ENCODE results near the gene FNDC3A.
A peak's percentile ranks its signal among the peaks of the same experiment; 100 is the strongest.

The FNDC3A gene

GRCh38 chr13:48950501-48950875 lies 25.2 kb upstream of the FNDC3A start:
- Histone ChIP-seq H3K9me3 (ENCODE audit: control insufficient read depth, low read length) (no peaks in the 10 kb centered on the region), H3K36me3 (ENCODE audit: control insufficient read depth, insufficient read depth, low read length, severe bottlenecking) (no peaks in the 10 kb centered on the region), H3K9ac (ENCODE audit: low read length) (no peak overlapping the region), H3K4me3 (ENCODE audit: low read length) (no peak overlapping the region), H3K27me3 (replicated peaks; ENCODE audit: control insufficient read depth, insufficient read depth, low read length) (no peaks in the 10 kb centered on the region), H3K4me1 (ENCODE audit: control insufficient read depth, insufficient read depth, low read length) (peaks cover 2% of the 10 kb centered on the region)
- DNase-seq (ENCODE audit: low read depth): peak; percentile 27

GRCh38 chr13:48954081-48954480 lies 21.6 kb upstream of the FNDC3A start:
- Histone ChIP-seq H3K27me3 (replicated peaks; ENCODE audit: control insufficient read depth, insufficient read depth, low read length) (no peaks in the 10 kb centered on the region), H3K4me3 (ENCODE audit: low read length) (no peak overlapping the region), H3K9me3 (ENCODE audit: control insufficient read depth, low read length) (no peaks in the 10 kb centered on the region), H3K9ac (ENCODE audit: low read length) (no peak overlapping the region), H3K4me1 (ENCODE audit: control insufficient read depth, insufficient read depth, low read length) (no peaks in the 10 kb centered on the region), H3K36me3 (ENCODE audit: control insufficient read depth, insufficient read depth, low read length, severe bottlenecking) (no peaks in the 10 kb centered on the region)
- peak; percentile 51 for DNase-seq (ENCODE audit: low read depth)

DNA sequence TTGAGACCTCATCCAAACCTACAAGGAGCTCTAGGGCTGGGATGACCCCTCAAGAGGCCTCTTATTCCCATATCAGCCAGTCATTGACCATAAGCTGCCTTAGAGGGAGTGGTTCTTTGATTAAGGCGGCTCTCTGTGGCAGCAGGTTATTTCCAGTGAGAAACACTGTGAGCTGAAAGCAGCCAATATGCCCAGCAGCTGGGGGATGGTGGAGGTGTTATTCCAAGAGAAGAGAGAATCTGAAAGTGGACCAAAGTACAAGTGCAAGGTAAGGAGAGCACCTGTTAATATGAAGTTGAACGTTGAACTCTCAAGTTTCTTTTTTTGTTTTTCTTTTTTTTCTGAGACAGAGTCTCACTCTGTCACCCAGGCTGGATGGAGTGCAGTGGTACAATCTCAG lies 20.2 kb upstream of the FNDC3A start:
- Histone ChIP-seq H3K4me1 (ENCODE audit: control insufficient read depth, insufficient read depth, low read length) (no peaks in the 10 kb centered on the region), H3K4me3 (ENCODE audit: low read length) (no peak overlapping the region), H3K27me3 (replicated peaks; ENCODE audit: control insufficient read depth, insufficient read depth, low read length) (no peaks in the 10 kb centered on the region), H3K36me3 (ENCODE audit: control insufficient read depth, insufficient read depth, low read length, severe bottlenecking) (no peaks in the 10 kb centered on the region), H3K9ac (ENCODE audit: low read length) (no peak overlapping the region), H3K9me3 (ENCODE audit: control insufficient read depth, low read length) (no peaks in the 10 kb centered on the region)
- no peak for DNase-seq (ENCODE audit: low read depth)

- no peak overlapping the region for H3K9ac ChIP-seq (ENCODE audit: low read length)
- no peaks in the 10 kb centered on the region for H3K4me1 ChIP-seq (ENCODE audit: control insufficient read depth, insufficient read depth, low read length)
- no peaks in the 10 kb centered on the region for H3K9me3 ChIP-seq (ENCODE audit: control insufficient read depth, low read length)
- no peaks in the 10 kb centered on the region for H3K36me3 ChIP-seq (ENCODE audit: control insufficient read depth, insufficient read depth, low read length, severe bottlenecking)
- no peak for DNase-seq (ENCODE audit: low read depth)
- no peak overlapping the region for H3K4me3 ChIP-seq (ENCODE audit: low read length)
- no peaks in the 10 kb centered on the region for H3K27me3 ChIP-seq (replicated peaks; ENCODE audit: control insufficient read depth, insufficient read depth, low read length)
Measured at GRCh38 chr13:48961379-48961778, 14.3 kb upstream of the FNDC3A start.

- no peaks in the 10 kb centered on the region for H3K9me3 ChIP-seq (ENCODE audit: control insufficient read depth, low read length)
- H3K36me3 ChIP-seq (ENCODE audit: control insufficient read depth, insufficient read depth, low read length, severe bottlenecking): no peaks in the 10 kb centered on the region
- H3K27me3 ChIP-seq (replicated peaks; ENCODE audit: control insufficient read depth, insufficient read depth, low read length): no peaks in the 10 kb centered on the region
- H3K4me1 ChIP-seq (ENCODE audit: control insufficient read depth, insufficient read depth, low read length): no peaks in the 10 kb centered on the region
- H3K9ac ChIP-seq (ENCODE audit: low read length): no peak overlapping the region
- DNase-seq (ENCODE audit: low read depth): no peak
- H3K4me3 ChIP-seq (ENCODE audit: low read length): no peak overlapping the region
Measured at GRCh38 chr13:48962281-48962680, 13.4 kb upstream of the FNDC3A start.

DNA sequence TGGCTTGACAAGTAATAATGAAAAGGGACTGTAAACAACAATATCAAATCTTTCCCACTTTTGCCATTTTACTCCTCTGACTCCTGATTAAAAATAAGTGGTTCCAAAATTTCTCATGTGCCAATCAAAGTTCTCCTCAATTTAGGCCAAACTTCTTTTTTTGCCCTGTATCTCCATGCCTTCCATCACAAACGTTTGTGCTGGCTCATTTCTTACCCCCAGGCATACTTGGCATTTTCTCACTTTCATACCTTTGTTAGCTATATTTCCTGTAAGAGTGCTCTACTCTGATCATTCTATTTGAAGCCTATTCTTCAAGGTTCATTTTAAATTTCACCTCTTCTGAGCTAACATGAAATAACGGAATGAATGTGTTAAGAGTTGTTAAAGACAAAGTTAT lies 10.0 kb upstream of the FNDC3A start:
- H3K36me3 ChIP-seq (ENCODE audit: control insufficient read depth, insufficient read depth, low read length, severe bottlenecking): no peaks in the 10 kb centered on the region
- no peak overlapping the region for H3K9ac ChIP-seq (ENCODE audit: low read length)
- no peaks in the 10 kb centered on the region for H3K4me1 ChIP-seq (ENCODE audit: control insufficient read depth, insufficient read depth, low read length)
- H3K4me3 ChIP-seq (ENCODE audit: low read length): no peak overlapping the region
- DNase-seq (ENCODE audit: low read depth): no peak
- H3K9me3 ChIP-seq (ENCODE audit: control insufficient read depth, low read length): peaks cover 5% of the 10 kb centered on the region
- no peaks in the 10 kb centered on the region for H3K27me3 ChIP-seq (replicated peaks; ENCODE audit: control insufficient read depth, insufficient read depth, low read length)

DNA sequence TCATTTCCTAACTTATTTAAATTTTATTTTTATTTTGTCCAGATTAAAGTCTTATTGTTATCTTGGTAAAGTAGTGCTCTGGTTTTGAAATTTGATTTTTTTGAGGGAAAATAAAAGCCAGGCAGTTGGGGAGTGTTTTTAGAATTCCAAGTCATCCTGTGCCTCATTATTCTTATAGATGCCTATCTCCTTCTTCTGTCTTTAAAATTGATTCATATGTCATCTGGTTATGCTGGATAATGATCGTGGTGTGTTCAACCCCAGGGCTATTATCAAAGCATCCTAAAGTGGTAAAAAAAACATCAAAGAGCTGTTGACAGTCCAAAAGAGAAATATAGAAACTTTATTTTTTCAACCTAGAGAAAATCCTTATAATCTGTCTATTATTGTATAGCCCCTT lies 6.0 kb upstream of the FNDC3A start:
- DNase-seq (ENCODE audit: low read depth): no peak
- Histone ChIP-seq H3K4me1 (ENCODE audit: control insufficient read depth, insufficient read depth, low read length) (no peaks in the 10 kb centered on the region), H3K4me3 (ENCODE audit: low read length) (no peak overlapping the region), H3K27me3 (replicated peaks; ENCODE audit: control insufficient read depth, insufficient read depth, low read length) (no peaks in the 10 kb centered on the region), H3K9me3 (ENCODE audit: control insufficient read depth, low read length) (peaks cover 36% of the 10 kb centered on the region), H3K36me3 (ENCODE audit: control insufficient read depth, insufficient read depth, low read length, severe bottlenecking) (no peaks in the 10 kb centered on the region), H3K9ac (ENCODE audit: low read length) (no peak overlapping the region)

GRCh38 chr13:48973845-48974431 lies 1.8 kb upstream of the FNDC3A start:
- H3K4me3 ChIP-seq (ENCODE audit: low read length): peak overlapping the region; percentile 99
- no peak overlapping the region for H3K9ac ChIP-seq (ENCODE audit: low read length)
- H3K27me3 ChIP-seq (replicated peaks; ENCODE audit: control insufficient read depth, insufficient read depth, low read length): no peaks in the 10 kb centered on the region
- DNase-seq (ENCODE audit: low read depth): no peak
- peaks cover 36% of the 10 kb centered on the region for H3K9me3 ChIP-seq (ENCODE audit: control insufficient read depth, low read length)
- peaks cover 17% of the 10 kb centered on the region for H3K4me1 ChIP-seq (ENCODE audit: control insufficient read depth, insufficient read depth, low read length)
- no peaks in the 10 kb centered on the region for H3K36me3 ChIP-seq (ENCODE audit: control insufficient read depth, insufficient read depth, low read length, severe bottlenecking)

- Histone ChIP-seq H3K9ac (ENCODE audit: low read length) (peak overlapping the region; percentile 90), H3K4me3 (ENCODE audit: low read length) (peak overlapping the region; percentile 99), H3K4me1 (ENCODE audit: control insufficient read depth, insufficient read depth, low read length) (peaks cover 19% of the 10 kb centered on the region), H3K36me3 (ENCODE audit: control insufficient read depth, insufficient read depth, low read length, severe bottlenecking) (no peaks in the 10 kb centered on the region), H3K9me3 (ENCODE audit: control insufficient read depth, low read length) (peaks cover 32% of the 10 kb centered on the region), H3K27me3 (replicated peaks; ENCODE audit: control insufficient read depth, insufficient read depth, low read length) (no peaks in the 10 kb centered on the region)
- peak; percentile 76 for DNase-seq (ENCODE audit: low read depth)
Measured at GRCh38 chr13:48975101-48975855, 434 bp upstream of the FNDC3A start.

- no peak for DNase-seq (ENCODE audit: low read depth)
- Histone ChIP-seq H3K9ac (ENCODE audit: low read length) (peak overlapping the region; percentile 89), H3K4me1 (ENCODE audit: control insufficient read depth, insufficient read depth, low read length) (peaks cover 19% of the 10 kb centered on the region), H3K36me3 (ENCODE audit: control insufficient read depth, insufficient read depth, low read length, severe bottlenecking) (no peaks in the 10 kb centered on the region), H3K27me3 (replicated peaks; ENCODE audit: control insufficient read depth, insufficient read depth, low read length) (no peaks in the 10 kb centered on the region), H3K4me3 (ENCODE audit: low read length) (peak overlapping the region; percentile 99), H3K9me3 (ENCODE audit: control insufficient read depth, low read length) (peaks cover 30% of the 10 kb centered on the region)
Measured at GRCh38 chr13:48976576-48977285, 1.0 kb downstream of the FNDC3A start.

DNA sequence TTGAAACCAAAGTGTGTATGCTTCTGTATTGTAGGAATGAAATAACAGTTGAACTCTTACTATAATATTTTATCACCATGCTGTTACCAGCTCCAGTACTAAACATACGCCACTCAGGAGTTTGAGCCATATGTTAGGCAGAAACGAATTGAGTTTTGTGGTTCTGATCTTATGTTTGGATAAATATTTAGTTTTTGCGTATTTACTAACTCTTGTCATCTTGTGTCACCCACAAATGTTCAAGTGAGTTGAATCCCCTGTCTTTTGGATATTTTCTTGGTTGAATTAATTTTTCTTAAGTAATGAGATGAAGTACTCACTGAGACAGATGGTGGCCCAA lies 1.5 kb downstream of the FNDC3A start:
- H3K9me3 ChIP-seq (ENCODE audit: control insufficient read depth, low read length): peaks cover 25% of the 10 kb centered on the region
- peaks cover 19% of the 10 kb centered on the region for H3K4me1 ChIP-seq (ENCODE audit: control insufficient read depth, insufficient read depth, low read length)
- peak overlapping the region; percentile 99 for H3K4me3 ChIP-seq (ENCODE audit: low read length)
- peak; percentile 50 for DNase-seq (ENCODE audit: low read depth)
- H3K9ac ChIP-seq (ENCODE audit: low read length): peak overlapping the region; percentile 89
- no peaks in the 10 kb centered on the region for H3K36me3 ChIP-seq (ENCODE audit: control insufficient read depth, insufficient read depth, low read length, severe bottlenecking)
- H3K27me3 ChIP-seq (replicated peaks; ENCODE audit: control insufficient read depth, insufficient read depth, low read length): no peaks in the 10 kb centered on the region
